Stimulated activated CD8-positive, alpha-beta memory T cell treated with anti-CD3 and anti-CD28 coated beads, Interleukin-7, amount 100 ng/mL, for 48 hours (primary cell): ENCODE data around the gene GNB4.

ENCODE experiments used
- DNase-seq, 2 donors: peaks; one replicate each; pipeline ENCODE4 v3.0.0-alpha.2; 2020; ENCODE audit warnings: low read depth in 1 of 2; ENCODE audit errors: extremely low read depth in 1 of 2

GNB4 gene

DNA sequence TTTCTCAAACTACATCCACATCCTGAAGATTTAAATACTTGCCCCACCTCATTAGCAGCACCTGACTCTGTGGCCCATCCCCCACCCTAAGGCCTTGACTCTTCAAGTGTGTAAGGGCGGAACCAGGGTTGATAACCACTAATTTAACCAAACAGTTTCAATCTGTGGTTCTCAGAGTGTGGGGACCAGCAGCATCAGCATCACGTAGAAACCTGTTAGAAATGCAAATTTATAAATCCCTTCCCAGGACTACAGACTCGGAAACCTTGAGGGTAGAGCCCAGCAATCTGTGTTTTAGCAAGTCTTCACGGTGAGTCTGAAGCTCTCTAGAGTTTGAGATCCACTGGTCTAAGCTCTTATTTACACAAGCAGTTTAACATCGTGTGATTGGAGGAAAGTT is 12.4 kb downstream of the GNB4 start:
- DNase-seq: no peak

DNA sequence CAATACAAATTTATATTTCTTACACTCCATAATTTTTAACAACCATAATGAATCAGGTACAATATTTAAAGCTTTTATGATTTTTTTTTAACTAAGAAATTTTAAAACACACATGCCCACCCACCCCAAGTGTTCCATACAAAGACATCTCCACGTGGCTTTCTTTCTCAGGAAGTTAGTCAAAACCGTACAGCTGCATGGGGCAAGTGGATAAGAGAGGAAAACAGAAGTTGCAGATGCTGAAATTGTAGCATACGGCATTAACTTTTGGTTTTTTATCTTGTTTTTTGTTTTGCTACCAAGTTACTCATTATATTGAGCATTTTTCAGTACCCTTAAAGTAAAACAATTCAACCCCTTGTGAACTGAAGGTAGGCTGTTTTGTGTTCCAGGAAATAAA is 14.8 kb downstream of the GNB4 start:
- no peak for DNase-seq

DNA sequence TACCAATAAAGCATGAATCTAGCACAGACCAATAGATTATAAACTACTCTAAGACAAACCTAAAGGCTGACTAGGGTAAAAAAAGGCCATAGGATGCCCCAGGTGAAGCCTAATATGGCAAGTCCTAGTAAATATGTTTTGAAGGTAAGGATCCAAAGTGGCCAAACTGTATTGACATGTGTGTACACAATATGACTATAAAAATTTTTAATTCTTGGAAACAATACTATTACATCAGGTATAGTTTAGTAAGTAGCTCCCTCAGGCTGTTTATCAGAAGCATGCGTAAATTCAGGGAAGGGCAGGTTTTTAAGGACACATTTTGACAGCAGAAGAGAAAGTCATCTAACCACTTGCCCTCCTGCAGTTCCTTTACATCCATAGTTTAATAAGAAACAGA is 18.8 kb downstream of the GNB4 start:
- no peak for DNase-seq

DNA sequence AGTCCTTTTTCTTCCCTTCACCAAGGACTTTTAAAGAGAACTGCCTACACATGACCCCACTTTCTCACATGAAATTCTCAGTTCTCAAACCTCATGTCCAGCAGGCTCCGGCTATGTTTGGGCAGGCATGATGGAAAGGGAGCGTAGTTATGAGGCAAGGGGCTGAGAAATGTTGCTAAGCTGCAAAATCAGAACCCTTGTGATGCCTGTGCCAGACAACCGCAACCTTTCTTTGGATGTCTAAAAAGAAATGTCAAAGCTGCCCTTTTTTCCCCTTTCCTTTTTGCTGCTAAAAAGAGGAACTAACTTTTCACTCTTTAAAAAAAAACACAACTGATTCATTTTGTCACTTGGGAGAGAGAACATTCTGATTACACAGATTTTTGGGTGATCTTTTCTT is 19.2 kb downstream of the GNB4 start:
- DNase-seq: no peak

DNA sequence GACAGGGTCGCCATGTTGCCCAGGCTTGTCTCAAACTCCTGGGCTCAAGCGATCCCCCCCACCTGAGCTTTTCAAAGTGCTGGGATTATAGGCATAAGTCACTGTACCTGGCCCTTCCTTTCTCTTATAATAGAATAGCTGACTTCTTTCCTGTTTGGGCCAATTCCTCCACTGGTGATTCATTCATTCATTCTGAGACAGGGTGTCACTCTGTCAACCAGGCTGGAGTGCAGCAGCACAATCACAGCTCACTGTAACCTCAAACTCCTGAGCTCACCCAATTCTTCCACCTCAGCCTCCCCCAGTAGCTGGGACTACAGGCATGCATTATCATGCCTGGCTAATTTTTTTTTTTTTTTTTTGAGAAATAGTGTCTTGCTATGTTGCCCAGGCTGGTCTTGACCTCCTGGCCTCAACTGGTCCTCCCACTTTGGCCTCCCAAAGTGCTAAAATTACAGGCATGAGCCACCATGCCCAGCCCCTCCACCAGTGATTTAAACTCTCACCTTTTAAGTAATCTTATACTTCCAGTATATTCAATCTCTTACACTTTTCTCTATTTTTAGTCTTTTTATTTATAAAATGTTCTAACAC is 20.9 kb downstream of the GNB4 start:
- no peak for DNase-seq

DNA sequence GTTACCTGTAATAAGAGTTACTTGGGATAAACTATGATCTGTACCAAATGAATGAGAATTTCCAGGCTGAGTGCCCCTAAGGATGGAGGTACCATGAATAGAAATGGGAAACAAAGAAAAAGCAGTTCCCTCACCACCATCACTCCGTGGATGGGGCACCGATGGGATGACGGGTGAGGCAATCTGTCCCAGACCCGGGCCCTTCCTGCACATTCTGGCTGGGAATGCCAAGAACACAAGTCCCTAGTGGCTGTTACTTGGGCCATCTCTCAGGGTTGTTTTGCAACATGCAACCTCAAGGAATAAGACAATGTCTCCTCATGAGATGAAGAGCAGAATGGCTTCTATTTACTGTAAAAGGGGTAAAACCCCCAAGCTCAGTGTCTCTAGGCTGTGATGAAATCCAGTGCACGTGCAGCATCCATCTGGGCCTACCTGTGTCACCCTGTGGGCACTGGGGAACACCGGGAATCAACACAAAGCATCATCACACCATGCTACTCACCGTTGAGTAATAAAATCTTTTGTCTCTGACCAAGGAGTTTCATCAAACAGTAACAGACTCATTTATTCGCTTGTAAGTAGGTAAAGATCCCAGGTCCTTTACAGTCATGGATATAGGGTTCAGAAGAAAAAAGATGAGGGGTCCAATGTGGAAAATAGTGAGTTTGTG is 22.3 kb downstream of the GNB4 start:
- DNase-seq: no peak

DNA sequence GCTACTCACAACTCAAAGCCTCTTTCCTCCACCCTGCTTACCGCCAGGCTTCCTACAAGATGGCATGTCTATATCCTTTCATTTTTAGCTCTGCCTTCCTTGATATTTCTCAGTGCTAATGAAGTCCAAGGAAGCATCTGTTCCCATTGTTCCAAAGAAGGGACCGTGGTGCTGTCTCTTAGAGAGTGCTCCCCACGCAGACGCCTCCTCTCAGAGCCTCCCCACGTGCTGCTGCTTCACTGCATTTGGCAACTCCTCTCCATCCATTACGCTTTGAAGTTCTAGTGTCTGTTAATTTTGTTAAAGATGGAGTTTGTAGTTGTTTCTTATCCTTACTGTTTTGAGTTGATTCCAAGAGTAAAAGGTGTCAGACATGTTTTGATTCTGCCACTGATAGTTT is 26.2 kb downstream of the GNB4 start:
- no peak for DNase-seq

DNA sequence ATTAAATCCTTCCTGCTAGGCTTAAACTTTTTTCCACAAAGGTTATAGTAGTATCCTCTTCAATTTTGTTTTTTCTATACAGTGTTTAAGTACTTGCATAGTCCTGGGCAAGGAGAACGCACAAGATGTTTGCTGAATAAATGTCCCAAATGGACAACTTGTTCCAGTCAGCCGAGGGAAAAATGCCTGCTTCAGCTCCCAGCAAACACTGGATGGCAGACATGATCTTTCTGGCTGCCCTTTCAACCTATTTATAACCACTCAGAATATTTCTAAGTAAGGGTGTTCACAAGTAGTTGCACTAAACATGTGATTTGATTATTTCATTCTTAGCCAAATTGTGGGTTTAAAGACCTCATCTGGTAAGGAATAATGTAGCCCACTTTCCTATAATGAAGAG is 29.8 kb downstream of the GNB4 start:
- no peak for DNase-seq

DNA sequence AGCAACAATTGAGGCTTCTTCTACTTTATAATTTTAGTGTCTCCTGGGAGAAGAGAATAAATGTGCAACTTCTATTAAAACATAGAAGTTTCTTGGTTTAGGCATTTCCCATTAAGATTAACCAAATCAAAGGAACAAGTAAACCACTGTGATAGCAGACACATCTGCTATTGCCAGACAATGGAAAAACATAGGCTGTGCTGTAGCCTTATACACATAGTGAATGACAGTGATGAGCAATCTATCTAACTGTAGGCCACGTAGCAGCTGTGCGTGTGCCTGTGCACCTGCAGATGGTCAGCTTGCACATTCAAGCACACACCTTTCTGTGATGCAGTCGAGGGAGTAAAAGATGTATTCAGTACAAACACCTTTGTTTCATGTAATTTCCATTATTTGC is 32.7 kb downstream of the GNB4 start:
- no peak for DNase-seq

DNA sequence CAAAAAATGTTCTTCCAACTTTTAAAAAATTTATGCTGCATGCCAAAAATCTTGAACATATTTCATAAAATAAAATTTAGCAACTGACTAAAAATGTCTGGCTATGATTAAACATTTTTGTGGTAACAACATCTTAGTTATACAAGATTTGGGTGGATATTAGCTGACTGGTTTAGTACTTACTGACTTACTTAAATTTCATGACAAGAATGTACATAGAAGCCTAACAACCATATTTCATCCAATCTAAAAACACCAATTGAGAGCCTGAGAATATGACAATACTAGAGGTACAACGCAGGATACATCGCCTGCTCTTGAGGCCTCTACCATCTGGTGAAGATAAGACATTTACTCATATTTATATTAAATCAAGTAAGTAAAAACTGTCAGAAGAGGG is 34.6 kb downstream of the GNB4 start:
- DNase-seq: no peak

DNA sequence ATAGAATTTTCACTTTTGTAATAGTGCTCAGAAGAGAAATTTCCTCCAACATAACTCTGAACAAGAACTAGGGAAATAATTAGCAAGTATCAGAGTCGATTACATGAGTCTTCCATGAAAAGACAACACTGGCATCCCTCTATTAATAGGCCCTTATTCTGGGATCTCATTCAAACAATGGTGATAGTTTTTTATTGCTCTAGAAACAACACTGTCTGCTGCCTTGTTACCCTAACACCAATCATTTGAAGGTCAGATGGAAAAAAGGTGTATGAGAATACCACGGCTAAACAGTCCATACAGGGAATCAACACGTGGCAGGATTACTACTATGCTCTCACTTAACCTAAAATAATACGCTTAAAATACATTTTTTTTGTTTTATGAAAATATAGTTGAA is 35.9 kb downstream of the GNB4 start:
- no peak for DNase-seq

DNA sequence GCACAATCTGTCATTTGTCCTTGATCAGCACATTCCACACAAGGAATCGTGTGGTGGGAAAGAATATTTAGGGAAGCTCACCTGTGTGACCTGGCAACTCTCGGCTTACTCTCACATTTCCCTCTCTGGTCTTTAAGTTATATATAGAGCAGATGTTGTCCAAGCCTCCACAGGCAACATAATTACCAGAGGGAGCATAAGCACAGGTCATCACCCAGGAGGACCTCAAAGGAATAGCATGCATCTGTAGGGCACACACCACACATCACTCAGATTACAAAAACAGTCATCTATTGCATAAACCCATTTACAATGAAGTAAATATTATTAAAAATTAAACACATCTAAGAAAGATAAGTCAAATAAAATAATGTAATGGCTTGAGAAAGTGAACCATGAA is 36.5 kb downstream of the GNB4 start:
- DNase-seq: no peak

DNA sequence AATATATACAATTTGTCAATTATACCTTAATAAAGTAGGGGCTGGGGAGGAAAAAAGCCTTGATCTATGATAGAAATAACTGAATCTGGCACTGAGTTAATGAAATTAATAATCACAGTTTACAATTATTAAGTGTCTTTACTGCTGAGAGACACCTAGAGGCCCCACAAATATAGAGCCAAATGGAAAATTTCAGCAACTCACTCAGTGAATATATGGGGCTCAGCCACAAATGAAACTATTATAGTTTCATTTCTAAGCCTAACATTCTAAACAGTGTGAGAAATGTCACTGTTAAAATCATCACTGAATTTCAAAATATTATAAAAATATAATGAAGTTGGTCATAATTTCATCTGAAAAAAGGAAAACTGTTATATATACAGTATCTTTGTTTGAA is 40.3 kb downstream of the GNB4 start:
- no peak for DNase-seq

DNA sequence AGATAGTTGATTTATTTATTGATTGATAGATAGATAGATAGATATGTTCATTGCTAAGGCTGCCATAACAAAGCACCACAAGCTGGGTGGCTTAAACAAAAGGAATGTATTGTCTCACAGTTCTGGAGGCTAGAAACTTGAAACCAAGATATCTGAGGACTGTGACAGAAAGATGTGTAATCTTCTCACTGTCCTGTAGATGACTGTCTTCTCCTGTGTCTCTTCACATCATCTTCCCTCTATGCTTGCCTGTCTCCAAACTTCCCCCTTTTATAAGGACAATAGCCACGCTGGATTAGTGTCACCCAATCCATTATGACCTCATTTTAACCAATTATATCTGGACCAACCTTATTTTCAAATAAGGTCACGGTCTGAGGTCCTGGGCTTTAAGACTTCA is 40.9 kb downstream of the GNB4 start:
- no peak for DNase-seq

DNA sequence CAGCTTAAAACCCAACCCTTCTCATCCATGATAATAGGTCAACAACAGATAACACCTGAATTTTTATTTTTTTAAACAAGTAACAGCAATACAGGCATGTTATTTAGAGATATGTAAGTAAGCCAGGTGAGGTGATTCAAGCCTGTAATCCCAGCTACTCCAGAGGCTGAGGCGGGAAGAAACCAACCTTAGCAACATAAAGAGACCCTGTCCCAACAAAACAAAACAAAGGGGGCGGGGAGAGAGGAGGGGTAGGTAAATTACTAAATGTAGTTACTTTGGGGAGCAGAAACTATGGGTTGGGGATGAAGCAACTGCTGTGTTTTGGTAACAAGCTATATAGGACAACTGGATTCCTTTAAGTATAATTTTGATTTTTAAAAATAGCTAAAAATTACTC is 47.0 kb downstream of the GNB4 start:
- DNase-seq: no peak

DNA sequence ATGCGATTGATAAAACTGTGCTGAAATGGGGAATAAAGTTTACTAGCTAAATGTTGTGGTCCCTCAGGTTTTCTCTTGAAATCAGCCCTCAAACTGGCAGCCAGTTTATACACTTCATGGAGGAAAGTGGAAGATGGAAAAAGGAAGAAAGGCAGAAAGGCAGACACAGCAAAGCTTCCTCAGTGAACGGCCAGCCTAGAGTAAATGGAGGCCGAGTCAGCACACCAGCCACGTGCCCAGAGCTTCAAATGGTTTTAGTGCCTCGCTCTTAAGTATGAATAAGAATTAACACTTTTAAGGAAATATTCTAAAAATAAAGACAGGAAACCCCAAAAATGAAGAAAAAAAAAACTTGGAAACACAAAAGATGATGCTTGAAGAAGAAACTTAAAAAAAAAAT is 48.3 kb downstream of the GNB4 start:
- no peak for DNase-seq

DNA sequence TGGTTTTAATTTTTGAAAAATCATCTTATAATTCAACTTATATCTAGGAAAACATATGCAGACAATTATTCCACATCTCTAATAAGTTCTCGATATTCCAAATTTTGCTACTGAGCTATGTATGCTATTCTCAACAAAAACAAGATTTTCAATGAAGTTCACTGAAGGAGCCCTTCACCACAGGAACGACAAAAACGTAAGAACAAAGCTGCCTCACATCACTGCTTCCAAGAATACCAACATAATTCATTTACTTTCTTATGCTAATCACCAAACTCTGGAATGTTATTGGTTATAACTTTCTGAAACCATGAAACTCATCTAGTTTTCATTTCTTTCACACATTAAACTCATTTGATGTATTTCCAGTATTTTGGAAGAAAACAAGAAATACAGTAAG is 49.7 kb downstream of the GNB4 start:
- DNase-seq: no peak

DNA sequence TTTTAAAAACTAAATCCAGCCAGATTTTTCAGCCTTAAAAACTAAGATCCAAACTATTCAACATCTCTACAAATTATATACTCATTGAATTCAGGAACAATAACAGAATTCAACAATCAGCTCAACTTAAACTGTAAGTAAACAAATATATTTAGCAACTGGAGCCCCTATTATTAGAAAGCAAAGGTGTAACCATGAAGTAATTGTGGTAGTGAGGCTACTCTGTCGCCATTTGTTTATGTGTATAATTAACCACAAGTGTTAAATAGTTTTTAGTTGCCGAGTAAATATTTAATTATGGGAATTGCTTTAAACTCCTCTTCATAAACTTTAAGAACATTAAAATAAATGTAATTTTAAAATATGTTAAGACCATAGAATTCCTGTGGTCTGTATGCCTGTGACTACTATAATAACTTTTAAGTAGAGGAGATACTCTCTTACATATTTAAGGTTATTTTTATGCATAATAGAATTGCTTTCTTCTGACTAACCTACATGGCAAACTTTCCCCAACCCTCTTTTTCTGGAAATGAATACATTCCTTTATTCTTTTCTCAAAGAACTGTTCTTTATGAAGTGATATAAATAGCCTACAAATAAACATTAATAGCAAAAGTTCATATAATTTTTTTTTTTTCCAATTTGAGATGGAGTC is 52.6 kb downstream of the GNB4 start:
- no peak for DNase-seq

DNA sequence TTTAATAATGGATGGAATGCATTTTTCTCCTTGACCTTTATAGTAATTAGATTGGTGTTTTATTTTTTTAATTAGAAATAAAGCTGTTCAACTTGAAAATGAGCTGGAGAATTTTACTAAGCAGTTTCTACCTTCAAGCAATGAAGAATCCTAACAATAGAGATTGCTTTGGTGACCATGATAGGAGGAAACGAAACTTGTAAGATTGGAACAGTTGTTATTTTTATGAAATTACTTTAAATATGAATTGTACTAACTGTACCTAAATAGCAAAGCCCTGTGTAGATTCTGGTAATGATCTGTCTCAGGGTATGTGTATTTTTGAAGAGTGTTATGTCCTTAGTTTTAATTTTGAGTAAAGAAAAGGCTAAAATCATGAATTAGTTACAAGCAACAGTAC is 59.4 kb downstream of the GNB4 start:
- no peak for DNase-seq

DNA sequence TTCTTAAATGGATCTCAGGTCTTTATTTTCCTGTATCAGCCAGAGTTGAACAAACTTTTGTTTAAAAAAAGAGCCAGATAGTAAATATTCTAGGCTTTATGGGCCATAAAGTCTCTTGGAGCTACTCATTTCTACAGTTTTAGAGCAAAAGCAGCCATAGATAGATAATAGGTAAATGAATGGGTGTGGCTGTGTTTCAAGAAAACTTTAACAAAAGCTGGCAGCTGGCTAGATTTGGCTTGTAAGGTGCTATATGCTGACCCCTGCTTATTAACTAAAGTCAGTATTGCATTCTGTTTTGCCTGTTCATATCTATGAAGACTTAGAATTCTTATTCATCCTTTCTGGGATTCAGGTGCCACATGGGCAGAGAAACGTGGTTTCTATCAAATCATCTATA is 74.8 kb downstream of the GNB4 start:
- DNase-seq: no peak

DNA sequence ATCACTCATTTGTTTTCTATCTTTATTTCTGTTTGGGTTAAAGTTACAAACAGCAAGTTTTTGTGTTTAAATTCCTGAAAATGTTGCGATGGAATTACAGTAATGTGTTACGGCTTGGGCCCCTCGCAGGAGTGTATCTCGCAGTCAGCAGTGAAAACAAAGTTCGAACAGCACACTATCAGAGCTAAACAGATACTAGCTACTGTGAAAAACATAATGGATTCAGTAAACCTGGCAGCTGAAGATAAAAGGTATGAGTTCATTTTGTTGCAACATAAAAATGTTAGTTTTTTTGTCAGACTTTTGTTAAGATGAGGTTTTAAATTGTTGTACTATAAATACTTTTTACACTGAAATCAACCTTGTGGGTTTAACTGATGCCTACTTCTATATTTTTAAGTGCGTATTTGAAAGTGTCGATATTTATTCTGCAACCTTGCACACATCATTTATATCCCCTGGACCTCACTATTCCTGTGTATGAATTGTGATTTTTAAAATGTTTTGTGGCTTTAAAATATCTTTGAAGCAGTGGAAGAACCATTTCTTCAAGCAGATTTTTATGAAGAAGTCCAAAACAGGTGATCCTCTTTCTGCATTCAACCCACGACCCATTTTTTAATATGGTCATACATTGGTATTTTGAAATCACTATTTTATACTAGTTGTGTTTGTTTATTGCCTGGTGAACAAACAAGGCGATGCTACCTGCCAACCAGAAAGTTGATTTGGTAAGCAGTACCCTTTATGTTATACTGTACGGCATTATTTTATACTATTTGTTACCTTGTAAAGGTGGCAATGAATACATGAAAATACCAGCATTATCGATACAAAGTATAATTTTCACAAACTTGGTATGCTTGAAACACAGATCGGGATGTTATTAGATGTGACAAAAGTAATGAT is 75.9 kb downstream of the GNB4 start:
- no peak for DNase-seq

DNA sequence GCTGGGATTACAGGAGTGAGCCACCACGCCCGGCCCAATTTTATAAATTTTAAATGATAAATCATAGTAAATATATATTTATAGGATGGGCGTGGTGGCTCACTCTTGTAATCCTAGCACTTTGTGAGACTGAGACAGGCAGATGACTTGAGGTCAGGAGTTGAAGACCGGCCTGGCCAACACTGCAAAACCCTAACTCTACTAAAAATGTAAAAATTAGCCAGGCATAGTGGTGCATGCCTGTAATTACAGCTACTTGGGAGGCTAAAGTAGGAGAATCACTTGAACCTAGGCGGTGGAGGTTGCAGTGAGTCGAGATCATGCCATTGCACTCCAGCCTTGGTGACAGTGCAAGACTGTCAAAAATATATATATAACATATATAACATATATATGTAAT is 77.3 kb downstream of the GNB4 start:
- no peak for DNase-seq
